Large intestine (tissue), 3 donors: ENCODE data around the gene CAPZA3. TPM values are rescaled to one million over a fixed set of nuclear protein-coding genes. Genes with fewer than 3 reads are reported as not detected.
A peak's percentile ranks its signal among the peaks of the same experiment; 100 is the strongest.

Experiments used
- DNase-seq, 2 donors: peaks; one replicate each; pipeline versions ENCODE4 v3.0.0 to v3.0.0-alpha.2; 2013
- H3K27ac ChIP-seq: one replicate; pipeline ENCODE4 v1.5.1; 2013; ENCODE audit warnings: low read length
- H3K27me3 ChIP-seq: 2 replicates; pipeline ENCODE4 v1.6.1; 2013; ENCODE audit warnings: low read length; ENCODE audit not compliant: control insufficient read depth, insufficient read depth
- H3K36me3 ChIP-seq: 2 replicates; pipeline ENCODE4 v1.6.1; 2013; ENCODE audit warnings: low read length; ENCODE audit not compliant: control insufficient read depth, insufficient read depth
- H3K4me1 ChIP-seq: one replicate; pipeline ENCODE4 v1.6.1; 2013; ENCODE audit warnings: low read length; ENCODE audit not compliant: control insufficient read depth, insufficient read depth
- H3K4me3 ChIP-seq: one replicate; pipeline ENCODE4 v1.5.1; 2013; ENCODE audit warnings: low read length
- H3K9me3 ChIP-seq: one replicate; pipeline ENCODE4 v1.6.1; 2013; ENCODE audit warnings: mild to moderate bottlenecking, low read depth, low read length, moderate library complexity; ENCODE audit not compliant: control insufficient read depth
- WGBS: methylation state at CpG from one replicate; pipeline ENCODE4 v1.1.5; 2013; ENCODE audit warnings: low lambda C conversion rate; ENCODE audit not compliant: insufficient coverage; 5-methylcytosine and 5-hydroxymethylcytosine counted together
- polyA plus RNA-seq: library from polyadenylated mRNA; unstranded; fragments of 120-200 nt; gene quantifications from one replicate; pipeline ENCODE4 v1.2.1, GENCODE V29; 2013

The CAPZA3 gene
- polyA plus RNA-seq, 1 donor, result 0.04 TPM

- no peaks in the 10 kb centered on the region for H3K27me3 ChIP-seq
These were observed 19.5 kb upstream of the CAPZA3 start for GRCh38 chr12:18718462-18718861.

GRCh38 chr12:18719922-18720510 lies 17.9 kb upstream of the CAPZA3 start:
- WGBS, result 30% methylated on average over 2 of the region's 3 CpGs
- H3K36me3 ChIP-seq, result no peaks in the 10 kb centered on the region
- no peak for DNase-seq
- H3K9me3 ChIP-seq, result no peaks in the 10 kb centered on the region
- H3K27me3 ChIP-seq, result no peaks in the 10 kb centered on the region
- H3K27ac ChIP-seq, result no peak overlapping the region
- H3K4me3 ChIP-seq, result no peak overlapping the region
- H3K4me1 ChIP-seq, result no peaks in the 10 kb centered on the region

More at GRCh38 chr12:18718462-18718861, 19.5 kb upstream of the CAPZA3 start:
- H3K36me3 ChIP-seq, result no peaks in the 10 kb centered on the region
- H3K4me3 ChIP-seq, result no peak overlapping the region
- DNase-seq, result no peak
- no peaks in the 10 kb centered on the region for H3K9me3 ChIP-seq
- H3K4me1 ChIP-seq, result no peaks in the 10 kb centered on the region
- no peak overlapping the region for H3K27ac ChIP-seq

GRCh38 chr12:18720690-18721089 lies 17.2 kb upstream of the CAPZA3 start:
- no peak for DNase-seq
- H3K27ac ChIP-seq, result no peak overlapping the region
- H3K36me3 ChIP-seq, result no peaks in the 10 kb centered on the region
- no peaks in the 10 kb centered on the region for H3K4me1 ChIP-seq
- H3K9me3 ChIP-seq, result no peaks in the 10 kb centered on the region
- no peak overlapping the region for H3K4me3 ChIP-seq
- H3K27me3 ChIP-seq, result no peaks in the 10 kb centered on the region

- H3K9me3 ChIP-seq, result no peaks in the 10 kb centered on the region
- no peaks in the 10 kb centered on the region for H3K36me3 ChIP-seq
- no peak overlapping the region for H3K4me3 ChIP-seq
- WGBS, result 100% methylated on average over 1 of the region's 1 CpG
- H3K27me3 ChIP-seq, result no peaks in the 10 kb centered on the region
- no peaks in the 10 kb centered on the region for H3K4me1 ChIP-seq
- no peak for DNase-seq
- H3K27ac ChIP-seq, result no peak overlapping the region
These were observed 16.5 kb upstream of the CAPZA3 start for GRCh38 chr12:18721452-18721851.

GRCh38 chr12:18723752-18724151 lies 14.2 kb upstream of the CAPZA3 start:
- peak; percentile 59 to 76 for DNase-seq
- WGBS, result 68% methylated on average over 2 of the region's 2 CpGs
- Histone ChIP-seq H3K27me3 (no peaks in the 10 kb centered on the region), H3K4me3 (no peak overlapping the region), H3K36me3 (no peaks in the 10 kb centered on the region), H3K9me3 (no peaks in the 10 kb centered on the region), H3K27ac (peak overlapping the region; percentile 60), H3K4me1 (no peaks in the 10 kb centered on the region)

- 0% methylated on average over 1 of the region's 5 CpGs for WGBS
- H3K9me3 ChIP-seq, result peaks cover 19% of the 10 kb centered on the region
- peak in 1 of 2 donors; percentile 72 for DNase-seq
These were observed 6.8 kb upstream of the CAPZA3 start for GRCh38 chr12:18731156-18731555.

GRCh38 chr12:18747895-18748294 lies 10.0 kb downstream of the CAPZA3 start:
- no CpG with 5 or more reads among the region's 1 CpG for whole genome bisulfite sequencing
- Histone ChIP-seq H3K27ac (no peak overlapping the region), H3K4me3 (no peak overlapping the region), H3K9me3 (no peaks in the 10 kb centered on the region), H3K4me1 (no peaks in the 10 kb centered on the region), H3K36me3 (no peaks in the 10 kb centered on the region), H3K27me3 (no peaks in the 10 kb centered on the region)
- no peak for DNase-seq

More at GRCh38 chr12:18731156-18731555, 6.8 kb upstream of the CAPZA3 start:
- Histone ChIP-seq H3K27me3 (no peaks in the 10 kb centered on the region), H3K36me3 (no peaks in the 10 kb centered on the region), H3K4me1 (peaks cover 5% of the 10 kb centered on the region), H3K4me3 (no peak overlapping the region), H3K27ac (peak overlapping the region; percentile 45)

- no peaks in the 10 kb centered on the region for H3K4me1 ChIP-seq
- H3K27me3 ChIP-seq, result no peaks in the 10 kb centered on the region
- H3K27ac ChIP-seq, result no peak overlapping the region
- no peaks in the 10 kb centered on the region for H3K9me3 ChIP-seq
- WGBS, result no CpG with 5 or more reads among the region's 4 CpGs
- DNase-seq, result no peak
- no peaks in the 10 kb centered on the region for H3K36me3 ChIP-seq
- no peak overlapping the region for H3K4me3 ChIP-seq
These were observed 11.6 kb downstream of the CAPZA3 start for GRCh38 chr12:18749386-18749957.

GRCh38 chr12:18750085-18750484 lies 12.2 kb downstream of the CAPZA3 start:
- Histone ChIP-seq H3K9me3 (no peaks in the 10 kb centered on the region), H3K27me3 (no peaks in the 10 kb centered on the region), H3K36me3 (no peaks in the 10 kb centered on the region), H3K4me1 (no peaks in the 10 kb centered on the region), H3K4me3 (no peak overlapping the region), H3K27ac (no peak overlapping the region)
- no CpG with 5 or more reads among the region's 1 CpG for WGBS
- DNase-seq, result no peak

GRCh38 chr12:18751866-18752265 lies 13.9 kb downstream of the CAPZA3 start:
- Histone ChIP-seq H3K9me3 (no peaks in the 10 kb centered on the region), H3K27me3 (no peaks in the 10 kb centered on the region), H3K4me1 (no peaks in the 10 kb centered on the region), H3K36me3 (no peaks in the 10 kb centered on the region), H3K27ac (no peak overlapping the region), H3K4me3 (no peak overlapping the region)
- WGBS, result no CpG with 5 or more reads among the region's 2 CpGs
- no peak for DNase-seq

- DNase-seq, result no peak
- no peak overlapping the region for H3K27ac ChIP-seq
- 92% methylated on average over 2 of the region's 6 CpGs for WGBS
These were observed 14.5 kb downstream of the CAPZA3 start for GRCh38 chr12:18752280-18752920.

More at GRCh38 chr12:18752280-18752920, 14.5 kb downstream of the CAPZA3 start:
- no peaks in the 10 kb centered on the region for H3K9me3 ChIP-seq
- H3K27me3 ChIP-seq, result no peaks in the 10 kb centered on the region
- H3K36me3 ChIP-seq, result no peaks in the 10 kb centered on the region
- no peak overlapping the region for H3K4me3 ChIP-seq
- H3K4me1 ChIP-seq, result no peaks in the 10 kb centered on the region
